SK-N-MC (cell line): ENCODE data around the gene GABPA.

Experiments used
- DNase-seq: peaks from one replicate; pipeline ENCODE4 v3.0.0-alpha.2; 2011; ENCODE audit warnings: low read depth, low spot score
- H3K27ac ChIP-seq: fragments of 200-600 bp; sonication (generic); 2 replicates; pipeline ENCODE4 v1.5.1; 2016; ENCODE audit warnings: mixed run types
- H3K36me3 ChIP-seq: fragments of 200-600 bp; sonication (generic); 2 replicates; pipeline ENCODE4 v1.6.1; 2017; ENCODE audit warnings: antibody characterized with exemption, low read length, mixed read lengths; ENCODE audit not compliant: insufficient read depth
- H3K4me3 ChIP-seq: fragments of 200-600 bp; sonication (generic); 2 replicates; pipeline ENCODE4 v1.5.1; 2016
- H3K9ac ChIP-seq: fragments of 200-600 bp; sonication (generic); 2 replicates; pipeline ENCODE4 v1.8.0; 2017; ENCODE audit warnings: mixed run types, mixed read lengths; ENCODE audit not compliant: insufficient read length
- H3K9me3 ChIP-seq: fragments of 200-600 bp; sonication (generic); 2 replicates; pipeline ENCODE4 v1.6.1; 2017; ENCODE audit warnings: low read depth, mild to moderate bottlenecking, antibody characterized with exemption, low read length, moderate library complexity, mixed read lengths
- EZH2 ChIP-seq: fragments of 200-600 bp; sonication (generic); IDR thresholded peaks from one replicate; pipeline ENCODE4 v1.6.1; 2017; ENCODE audit warnings: antibody characterized with exemption
- FOXP2 ChIP-seq: optimal IDR thresholded peaks from 2 replicates; pipeline ENCODE3; 2011; ENCODE audit warnings: mild to moderate bottlenecking, moderate library complexity; ENCODE audit not compliant: insufficient read depth; ENCODE audit errors: extremely low read length, control extremely low read depth
- POLR2AphosphoS5 ChIP-seq: IDR thresholded peaks from 2 replicates; pipeline ENCODE4 v1.6.1; 2012; ENCODE audit warnings: mild to moderate bottlenecking, low read depth, low read length, borderline replicate concordance

The GABPA gene

GRCh38 chr21:25811186-25811585, 76.4 kb downstream of the GABPA start:
- no peak for DNase-seq
- Histone ChIP-seq H3K27ac (no peak overlapping the region), H3K9ac (no peak overlapping the region), H3K9me3 (no peaks in the 10 kb centered on the region), H3K36me3 (no peaks in the 10 kb centered on the region), H3K4me3 (no peak overlapping the region)
- TF ChIP-seq FOXP2: no peak
- TF ChIP-seq POLR2AphosphoS5: no peak
- TF ChIP-seq EZH2: no peak

GRCh38 chr21:25813917-25814316, 79.1 kb downstream of the GABPA start:
- DNase-seq: no peak
- Histone ChIP-seq H3K9me3 (no peaks in the 10 kb centered on the region), H3K36me3 (no peaks in the 10 kb centered on the region), H3K27ac (no peak overlapping the region), H3K9ac (no peak overlapping the region), H3K4me3 (no peak overlapping the region)
- TF ChIP-seq FOXP2: no peak
- TF ChIP-seq EZH2: no peak
- no peak for TF ChIP-seq POLR2AphosphoS5

- no peaks in the 10 kb centered on the region for H3K36me3 ChIP-seq
- no peaks in the 10 kb centered on the region for H3K9me3 ChIP-seq
- no peak for DNase-seq
- H3K27ac ChIP-seq: no peak overlapping the region
- no peak for TF ChIP-seq FOXP2
- TF ChIP-seq POLR2AphosphoS5: no peak
- TF ChIP-seq EZH2: no peak
- H3K9ac ChIP-seq: no peak overlapping the region
- H3K4me3 ChIP-seq: no peak overlapping the region
Observed at GRCh38 chr21:25818121-25818520, 83.3 kb downstream of the GABPA start.

GRCh38 chr21:25818551-25818950, 83.8 kb downstream of the GABPA start:
- no peak for DNase-seq
- Histone ChIP-seq H3K27ac (no peak overlapping the region), H3K4me3 (no peak overlapping the region), H3K9me3 (no peaks in the 10 kb centered on the region), H3K9ac (no peak overlapping the region), H3K36me3 (no peaks in the 10 kb centered on the region)
- TF ChIP-seq FOXP2: no peak
- TF ChIP-seq POLR2AphosphoS5: no peak
- no peak for TF ChIP-seq EZH2
